OCI-LY3 (cell line): ENCODE data around the gene USP4.
"Not testable (repeated sequence)": the region's sequence is repeated elsewhere in the genome, so short reads cannot be mapped to it uniquely, and the experiment has no call there.

ENCODE experiments used
- EZH2phosphoT487 ChIP-seq: fragments of 200-600 bp; shearing (Covaris generic); IDR thresholded peaks from 2 replicates; pipeline ENCODE4 v1.6.1; 2018; ENCODE audit warnings: antibody characterized with exemption, mixed run types, low read depth
- TF ChIP-seq, protein P1 (sequence below): fragments of 200-600, 300-600 bp; sonication (generic); IDR thresholded peaks from 2 replicates; pipeline ENCODE4 v1.5.1; 2014; ENCODE audit warnings: antibody characterized with exemption, low read length, low read depth

DNA sequence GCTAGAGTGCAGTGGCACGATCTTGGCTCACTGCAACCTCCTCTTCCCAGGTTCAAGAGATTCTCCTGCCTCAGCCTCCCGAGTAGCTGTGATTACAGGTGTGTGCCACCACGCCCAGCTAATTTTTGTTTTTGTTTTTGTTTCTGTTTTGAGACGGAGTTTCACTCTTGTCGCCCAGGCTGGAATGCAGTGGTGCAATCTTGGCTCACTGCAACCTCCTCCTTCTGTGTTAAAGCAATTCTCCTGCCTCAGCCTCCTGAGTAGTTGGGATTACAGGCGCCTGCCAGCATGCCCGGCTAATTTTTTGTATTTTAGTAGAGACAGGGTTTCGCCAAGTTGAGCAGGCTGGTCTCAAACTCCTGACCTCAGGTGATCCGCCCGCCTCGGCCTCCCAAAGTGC, 99.8 kb downstream of the USP4 start:
- TF ChIP-seq, protein P1, sequence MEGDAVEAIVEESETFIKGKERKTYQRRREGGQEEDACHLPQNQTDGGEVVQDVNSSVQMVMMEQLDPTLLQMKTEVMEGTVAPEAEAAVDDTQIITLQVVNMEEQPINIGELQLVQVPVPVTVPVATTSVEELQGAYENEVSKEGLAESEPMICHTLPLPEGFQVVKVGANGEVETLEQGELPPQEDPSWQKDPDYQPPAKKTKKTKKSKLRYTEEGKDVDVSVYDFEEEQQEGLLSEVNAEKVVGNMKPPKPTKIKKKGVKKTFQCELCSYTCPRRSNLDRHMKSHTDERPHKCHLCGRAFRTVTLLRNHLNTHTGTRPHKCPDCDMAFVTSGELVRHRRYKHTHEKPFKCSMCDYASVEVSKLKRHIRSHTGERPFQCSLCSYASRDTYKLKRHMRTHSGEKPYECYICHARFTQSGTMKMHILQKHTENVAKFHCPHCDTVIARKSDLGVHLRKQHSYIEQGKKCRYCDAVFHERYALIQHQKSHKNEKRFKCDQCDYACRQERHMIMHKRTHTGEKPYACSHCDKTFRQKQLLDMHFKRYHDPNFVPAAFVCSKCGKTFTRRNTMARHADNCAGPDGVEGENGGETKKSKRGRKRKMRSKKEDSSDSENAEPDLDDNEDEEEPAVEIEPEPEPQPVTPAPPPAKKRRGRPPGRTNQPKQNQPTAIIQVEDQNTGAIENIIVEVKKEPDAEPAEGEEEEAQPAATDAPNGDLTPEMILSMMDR, result not testable (repeated sequence)
- TF ChIP-seq EZH2phosphoT487, result not testable (repeated sequence)
